OCI-LY3 (cell line): ENCODE results near the gene RAB31.

ENCODE experiments used
- H2AFZ ChIP-seq: fragments of 200-600, 300-600 bp; shearing (Covaris generic); 2 replicates; pipeline ENCODE4 v1.6.0; 2014; ENCODE audit warnings: antibody characterized with exemption, low read depth, low read length
- H3K27ac ChIP-seq: fragments of 200-600, 300-600 bp; sonication (generic); 2 replicates; pipeline ENCODE4 v1.5.1; 2014; ENCODE audit warnings: mild to moderate bottlenecking, low read length, moderate library complexity, mixed read lengths
- H3K27me3 ChIP-seq: fragments of 200-600, 300-600 bp; sonication (generic); 2 replicates; pipeline ENCODE4 v1.6.1; 2014; ENCODE audit warnings: low read depth, low read length, mixed read lengths
- H3K36me3 ChIP-seq: fragments of 200-600, 300-600 bp; sonication (generic); replicated peaks from 2 replicates; pipeline ENCODE3; 2014; ENCODE audit warnings: low read depth, low read length, mixed read lengths
- H3K4me1 ChIP-seq: fragments of 300-600, 200-600 bp; sonication (generic); 2 replicates; pipeline ENCODE4 v1.6.1; 2014; ENCODE audit warnings: low read length, mixed read lengths
- H3K4me2 ChIP-seq: fragments of 200-600, 300-600 bp; sonication (generic); 2 replicates; pipeline ENCODE4 v1.6.1; 2014; ENCODE audit warnings: low read length, mixed read lengths
- H3K4me3 ChIP-seq: fragments of 300-600, 200-600 bp; sonication (generic); 2 replicates; pipeline ENCODE4 v1.5.1; 2014; ENCODE audit warnings: antibody characterized with exemption, mild to moderate bottlenecking, low read length, moderate library complexity
- H3K79me2 ChIP-seq: fragments of 300-600, 200-600 bp; shearing (Covaris generic); 2 replicates; pipeline ENCODE4 v1.6.1; 2014; ENCODE audit warnings: mild to moderate bottlenecking, low read length, mixed read lengths
- H3K9ac ChIP-seq: fragments of 300-600, 200-600 bp; shearing (Covaris generic); 2 replicates; pipeline ENCODE4 v1.6.0; 2014; ENCODE audit warnings: mild to moderate bottlenecking, low read length, moderate library complexity
- H3K9me3 ChIP-seq: fragments of 200-600, 300-600 bp; shearing (Covaris generic); 2 replicates; pipeline ENCODE4 v1.6.1; 2014; ENCODE audit warnings: low read length, mixed read lengths; ENCODE audit not compliant: insufficient read depth
- H4K20me1 ChIP-seq: fragments of 200-600, 300-600 bp; sonication (generic); 2 replicates; pipeline ENCODE4 v1.6.1; 2016; ENCODE audit warnings: low read length, mixed read lengths; ENCODE audit not compliant: insufficient read depth
- EZH2phosphoT487 ChIP-seq: fragments of 200-600 bp; shearing (Covaris generic); IDR thresholded peaks from 2 replicates; pipeline ENCODE4 v1.6.1; 2018; ENCODE audit warnings: antibody characterized with exemption, mixed run types, low read depth
- TF ChIP-seq, protein P1 (sequence below): fragments of 200-600, 300-600 bp; sonication (generic); IDR thresholded peaks from 2 replicates; pipeline ENCODE4 v1.5.1; 2014; ENCODE audit warnings: antibody characterized with exemption, low read length, low read depth

Gene RAB31

GRCh38 chr18:9706081-9706935 is 1.8 kb upstream of the RAB31 start:
- no peak overlapping the region for H3K4me3 ChIP-seq
- H4K20me1 ChIP-seq: no peaks in the 10 kb centered on the region
- H3K4me2 ChIP-seq: no peak overlapping the region
- no peaks in the 10 kb centered on the region for H3K79me2 ChIP-seq
- H3K27me3 ChIP-seq: peaks cover 12% of the 10 kb centered on the region
- TF ChIP-seq EZH2phosphoT487: no peak
- TF ChIP-seq, protein P1, sequence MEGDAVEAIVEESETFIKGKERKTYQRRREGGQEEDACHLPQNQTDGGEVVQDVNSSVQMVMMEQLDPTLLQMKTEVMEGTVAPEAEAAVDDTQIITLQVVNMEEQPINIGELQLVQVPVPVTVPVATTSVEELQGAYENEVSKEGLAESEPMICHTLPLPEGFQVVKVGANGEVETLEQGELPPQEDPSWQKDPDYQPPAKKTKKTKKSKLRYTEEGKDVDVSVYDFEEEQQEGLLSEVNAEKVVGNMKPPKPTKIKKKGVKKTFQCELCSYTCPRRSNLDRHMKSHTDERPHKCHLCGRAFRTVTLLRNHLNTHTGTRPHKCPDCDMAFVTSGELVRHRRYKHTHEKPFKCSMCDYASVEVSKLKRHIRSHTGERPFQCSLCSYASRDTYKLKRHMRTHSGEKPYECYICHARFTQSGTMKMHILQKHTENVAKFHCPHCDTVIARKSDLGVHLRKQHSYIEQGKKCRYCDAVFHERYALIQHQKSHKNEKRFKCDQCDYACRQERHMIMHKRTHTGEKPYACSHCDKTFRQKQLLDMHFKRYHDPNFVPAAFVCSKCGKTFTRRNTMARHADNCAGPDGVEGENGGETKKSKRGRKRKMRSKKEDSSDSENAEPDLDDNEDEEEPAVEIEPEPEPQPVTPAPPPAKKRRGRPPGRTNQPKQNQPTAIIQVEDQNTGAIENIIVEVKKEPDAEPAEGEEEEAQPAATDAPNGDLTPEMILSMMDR: no peak
- H3K4me1 ChIP-seq: peaks cover 39% of the 10 kb centered on the region
- H3K9me3 ChIP-seq: no peaks in the 10 kb centered on the region
- H3K9ac ChIP-seq: no peak overlapping the region
- no peak overlapping the region for H3K27ac ChIP-seq
- no peak overlapping the region for H2AFZ ChIP-seq
- no peaks in the 10 kb centered on the region for H3K36me3 ChIP-seq

DNA sequence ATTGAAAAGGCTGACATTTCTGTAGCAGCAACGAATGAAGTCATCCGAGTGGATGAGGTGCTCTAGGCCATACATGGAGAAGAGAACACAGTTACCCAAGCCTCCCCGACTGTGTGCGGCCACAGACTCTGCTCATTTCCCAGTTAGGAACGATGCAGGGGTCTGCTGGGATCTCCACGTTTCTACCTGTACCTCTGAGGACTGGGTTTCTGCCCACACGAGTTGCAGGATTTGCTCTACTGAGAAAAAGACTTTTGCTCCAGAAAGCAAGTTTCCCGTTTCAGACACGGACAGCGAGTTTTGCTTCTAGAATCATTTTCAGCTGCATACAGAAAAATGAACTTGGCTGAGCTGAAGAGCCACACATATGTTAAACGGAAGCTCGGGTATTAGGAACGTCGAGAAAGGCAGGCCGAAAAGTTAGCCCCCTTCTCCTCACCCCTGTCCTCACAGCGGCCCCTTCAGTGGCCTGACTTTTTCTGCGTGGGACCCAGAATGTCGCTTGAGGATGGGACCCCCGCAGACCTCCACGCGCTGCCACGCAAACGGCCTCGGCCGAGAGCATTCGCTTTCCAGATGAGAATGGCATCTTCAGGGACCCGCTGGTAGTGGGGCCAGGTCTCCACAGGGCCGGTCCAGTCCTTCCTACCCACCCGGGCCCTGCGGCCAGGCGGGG is 582 bp upstream of the RAB31 start:
- peaks cover 4% of the 10 kb centered on the region; the same call in 1 of the 2 replicates for H3K9me3 ChIP-seq
- TF ChIP-seq EZH2phosphoT487: no peak
- TF ChIP-seq, protein P1: no peak
- H3K4me2 ChIP-seq: peak overlapping the region; percentile 68
- peak overlapping the region; percentile 79 for H3K4me3 ChIP-seq
- peaks cover 40% of the 10 kb centered on the region for H3K4me1 ChIP-seq
- peak overlapping the region; percentile 48; the same call in 1 of the 2 replicates for H2AFZ ChIP-seq
- H4K20me1 ChIP-seq: no peaks in the 10 kb centered on the region
- peaks cover 6% of the 10 kb centered on the region for H3K36me3 ChIP-seq
- no peaks in the 10 kb centered on the region for H3K79me2 ChIP-seq
- peak overlapping the region; percentile 32 for H3K9ac ChIP-seq
- H3K27ac ChIP-seq: no peak overlapping the region
- H3K27me3 ChIP-seq: peaks cover 12% of the 10 kb centered on the region

DNA sequence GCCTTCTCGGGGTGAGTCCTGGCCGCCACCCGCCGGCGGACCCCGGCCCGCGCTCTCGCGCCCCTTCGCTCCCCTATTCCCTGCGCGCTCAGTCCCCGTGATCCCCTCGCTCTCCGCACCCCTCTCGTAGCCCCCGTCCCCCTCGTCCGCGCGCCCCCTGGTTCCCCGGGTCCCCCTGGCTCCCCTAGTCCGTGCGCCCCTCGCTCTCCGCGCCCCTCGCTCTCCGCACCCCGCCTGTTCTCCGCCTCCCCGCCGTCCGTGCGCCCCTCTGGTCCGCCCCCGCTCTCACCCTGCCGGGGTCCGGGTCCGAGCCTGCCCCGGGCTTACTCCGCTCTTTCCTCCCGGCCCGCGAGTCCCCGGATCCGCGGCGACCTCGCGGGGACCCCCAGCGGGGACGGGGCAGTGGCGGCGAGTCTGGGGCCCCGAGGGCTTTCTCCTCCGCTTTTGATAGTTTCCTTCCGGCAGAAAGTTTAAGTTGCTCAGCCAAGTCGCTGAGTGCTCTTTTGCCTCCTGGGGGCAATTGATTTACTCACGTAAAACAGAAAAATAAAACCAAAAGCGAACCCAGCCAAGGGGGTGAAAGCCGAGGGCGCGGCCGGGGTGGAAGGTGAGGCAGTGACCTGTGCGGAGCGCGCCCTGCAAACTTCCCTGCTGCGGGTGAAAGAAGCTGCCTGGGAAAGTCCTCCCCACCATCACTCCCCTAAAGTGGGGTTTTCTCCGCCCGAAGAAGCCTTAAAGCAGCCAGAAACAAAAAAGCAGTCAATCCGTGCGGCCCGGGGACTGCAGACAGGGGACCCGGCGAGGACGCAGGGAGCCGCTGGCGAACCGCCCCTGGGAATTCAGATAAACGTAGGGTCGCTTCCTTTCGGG is 568 bp downstream of the RAB31 start:
- H3K4me1 ChIP-seq: peaks cover 40% of the 10 kb centered on the region

More for the DNA sequence above, 568 bp downstream of the RAB31 start:
- H3K36me3 ChIP-seq: peaks cover 6% of the 10 kb centered on the region
- no peaks in the 10 kb centered on the region for H4K20me1 ChIP-seq
- H3K79me2 ChIP-seq: no peaks in the 10 kb centered on the region
- H3K4me2 ChIP-seq: peak overlapping the region; percentile 28
- H2AFZ ChIP-seq: no peak overlapping the region; the same call in 1 of the 2 replicates
- H3K9ac ChIP-seq: peak overlapping the region; percentile 71
- no peak overlapping the region for H3K27ac ChIP-seq
- no peak for TF ChIP-seq EZH2phosphoT487
- TF ChIP-seq, protein P1: no peak
- peaks cover 10% of the 10 kb centered on the region for H3K27me3 ChIP-seq
- peak overlapping the region; percentile 79 for H3K4me3 ChIP-seq
- peaks cover 4% of the 10 kb centered on the region; the same call in 1 of the 2 replicates for H3K9me3 ChIP-seq
